Neural cell (in vitro differentiated cells): ENCODE results near the gene USP22.

Source experiments
- SMC3 ChIP-seq: fragments of 450-650 bp; conservative IDR thresholded peaks from 2 replicates; pipeline ENCODE4 v1.6.1; 2014; ENCODE audit warnings: antibody characterized with exemption, mild to moderate bottlenecking, moderate library complexity; ENCODE audit not compliant: poor library complexity
- TF ChIP-seq, protein P1 (sequence below): fragments of 450-650 bp; IDR thresholded peaks from 2 replicates; pipeline ENCODE4 v1.5.1; 2014; ENCODE audit warnings: antibody characterized with exemption, mild to moderate bottlenecking, moderate library complexity; ENCODE audit not compliant: poor library complexity, severe bottlenecking

DNA sequence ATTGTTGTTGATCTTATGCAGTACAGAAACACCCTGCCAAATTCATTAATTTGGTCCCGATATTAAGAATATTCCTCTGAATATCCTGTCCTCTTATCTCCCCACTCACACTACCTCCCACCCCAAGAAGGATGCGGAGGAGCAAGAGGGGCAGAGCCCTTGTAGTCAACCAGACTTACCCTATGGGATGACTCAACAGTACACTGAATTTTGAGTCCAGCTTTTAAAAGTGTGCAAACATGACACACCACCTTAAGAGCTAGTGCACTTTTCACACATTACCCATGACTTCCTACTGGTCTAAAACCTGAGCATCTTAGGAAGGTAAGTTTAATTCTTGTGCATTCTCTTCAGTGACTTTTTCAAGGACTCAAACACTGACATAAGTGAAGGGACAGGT, 9.5 kb downstream of the USP22 start:
- TF ChIP-seq SMC3: no peak
- TF ChIP-seq, protein P1, sequence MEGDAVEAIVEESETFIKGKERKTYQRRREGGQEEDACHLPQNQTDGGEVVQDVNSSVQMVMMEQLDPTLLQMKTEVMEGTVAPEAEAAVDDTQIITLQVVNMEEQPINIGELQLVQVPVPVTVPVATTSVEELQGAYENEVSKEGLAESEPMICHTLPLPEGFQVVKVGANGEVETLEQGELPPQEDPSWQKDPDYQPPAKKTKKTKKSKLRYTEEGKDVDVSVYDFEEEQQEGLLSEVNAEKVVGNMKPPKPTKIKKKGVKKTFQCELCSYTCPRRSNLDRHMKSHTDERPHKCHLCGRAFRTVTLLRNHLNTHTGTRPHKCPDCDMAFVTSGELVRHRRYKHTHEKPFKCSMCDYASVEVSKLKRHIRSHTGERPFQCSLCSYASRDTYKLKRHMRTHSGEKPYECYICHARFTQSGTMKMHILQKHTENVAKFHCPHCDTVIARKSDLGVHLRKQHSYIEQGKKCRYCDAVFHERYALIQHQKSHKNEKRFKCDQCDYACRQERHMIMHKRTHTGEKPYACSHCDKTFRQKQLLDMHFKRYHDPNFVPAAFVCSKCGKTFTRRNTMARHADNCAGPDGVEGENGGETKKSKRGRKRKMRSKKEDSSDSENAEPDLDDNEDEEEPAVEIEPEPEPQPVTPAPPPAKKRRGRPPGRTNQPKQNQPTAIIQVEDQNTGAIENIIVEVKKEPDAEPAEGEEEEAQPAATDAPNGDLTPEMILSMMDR: no peak
